ENCODE results near the gene LENG1. TPM values are rescaled to one million over a fixed set of nuclear protein-coding genes. Genes with fewer than 3 reads are reported as not detected.

Gene LENG1
- total RNA-seq, 1 donor from 2014 or later, result 2.7 TPM

DNA sequence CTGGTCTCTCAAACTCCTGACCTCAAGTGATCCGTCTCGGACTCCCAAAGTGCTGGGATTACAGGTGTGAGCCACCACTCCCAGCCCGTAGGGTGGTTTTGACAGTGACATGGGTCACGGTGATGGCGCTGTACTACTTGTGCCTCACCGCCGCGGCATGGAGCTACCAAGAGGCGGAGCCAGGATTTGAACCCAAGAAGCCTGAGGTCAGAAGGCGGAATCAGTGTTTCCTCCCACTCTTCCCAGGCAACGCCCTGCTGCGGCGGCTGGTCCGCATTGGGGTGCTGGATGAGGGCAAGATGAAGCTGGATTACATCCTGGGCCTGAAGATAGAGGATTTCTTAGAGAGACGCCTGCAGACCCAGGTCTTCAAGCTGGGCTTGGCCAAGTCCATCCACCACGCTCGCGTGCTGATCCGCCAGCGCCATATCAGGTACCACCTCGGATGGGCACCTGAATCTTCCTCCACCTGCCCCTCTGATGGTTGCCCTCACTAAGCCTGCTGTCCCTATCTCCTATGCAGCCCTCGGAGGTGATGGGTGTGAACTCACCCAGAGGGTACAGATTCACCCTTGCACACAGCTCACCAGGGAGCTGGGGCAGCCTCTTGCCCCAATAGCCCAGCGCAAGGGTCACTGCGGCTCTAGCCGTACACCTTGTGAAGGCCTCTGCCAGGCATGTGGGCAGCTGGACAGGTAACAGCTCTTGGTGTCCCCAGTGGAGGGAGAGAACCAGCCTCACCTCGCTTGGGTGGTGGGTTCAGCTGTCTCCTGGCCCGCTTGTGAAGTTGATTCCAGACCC, 46.7 kb upstream of the LENG1 start:
- peak in 1 of 2 donors; percentile 66 for DNase-seq (ENCODE audit: low spot score in 2 of 2)
- Histone ChIP-seq H3K4me1 (peaks cover 14 to 36% of the 10 kb centered on the region in 2 donors), H3K4me3 (no peak overlapping the region), H3K27me3 (no peaks in the 10 kb centered on the region), H3K9me3 (no peaks in the 10 kb centered on the region), H3K27ac (peak overlapping the region; percentile 37 to 64), H3K36me3 (peaks cover 51 to 61% of the 10 kb centered on the region in 2 donors)
- intact Hi-C loops (cut with DNase I), result no loop called here
- TF ChIP-seq, protein P1, sequence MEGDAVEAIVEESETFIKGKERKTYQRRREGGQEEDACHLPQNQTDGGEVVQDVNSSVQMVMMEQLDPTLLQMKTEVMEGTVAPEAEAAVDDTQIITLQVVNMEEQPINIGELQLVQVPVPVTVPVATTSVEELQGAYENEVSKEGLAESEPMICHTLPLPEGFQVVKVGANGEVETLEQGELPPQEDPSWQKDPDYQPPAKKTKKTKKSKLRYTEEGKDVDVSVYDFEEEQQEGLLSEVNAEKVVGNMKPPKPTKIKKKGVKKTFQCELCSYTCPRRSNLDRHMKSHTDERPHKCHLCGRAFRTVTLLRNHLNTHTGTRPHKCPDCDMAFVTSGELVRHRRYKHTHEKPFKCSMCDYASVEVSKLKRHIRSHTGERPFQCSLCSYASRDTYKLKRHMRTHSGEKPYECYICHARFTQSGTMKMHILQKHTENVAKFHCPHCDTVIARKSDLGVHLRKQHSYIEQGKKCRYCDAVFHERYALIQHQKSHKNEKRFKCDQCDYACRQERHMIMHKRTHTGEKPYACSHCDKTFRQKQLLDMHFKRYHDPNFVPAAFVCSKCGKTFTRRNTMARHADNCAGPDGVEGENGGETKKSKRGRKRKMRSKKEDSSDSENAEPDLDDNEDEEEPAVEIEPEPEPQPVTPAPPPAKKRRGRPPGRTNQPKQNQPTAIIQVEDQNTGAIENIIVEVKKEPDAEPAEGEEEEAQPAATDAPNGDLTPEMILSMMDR (IDR thresholded peaks at IDR 0.05), result no peak

DNA sequence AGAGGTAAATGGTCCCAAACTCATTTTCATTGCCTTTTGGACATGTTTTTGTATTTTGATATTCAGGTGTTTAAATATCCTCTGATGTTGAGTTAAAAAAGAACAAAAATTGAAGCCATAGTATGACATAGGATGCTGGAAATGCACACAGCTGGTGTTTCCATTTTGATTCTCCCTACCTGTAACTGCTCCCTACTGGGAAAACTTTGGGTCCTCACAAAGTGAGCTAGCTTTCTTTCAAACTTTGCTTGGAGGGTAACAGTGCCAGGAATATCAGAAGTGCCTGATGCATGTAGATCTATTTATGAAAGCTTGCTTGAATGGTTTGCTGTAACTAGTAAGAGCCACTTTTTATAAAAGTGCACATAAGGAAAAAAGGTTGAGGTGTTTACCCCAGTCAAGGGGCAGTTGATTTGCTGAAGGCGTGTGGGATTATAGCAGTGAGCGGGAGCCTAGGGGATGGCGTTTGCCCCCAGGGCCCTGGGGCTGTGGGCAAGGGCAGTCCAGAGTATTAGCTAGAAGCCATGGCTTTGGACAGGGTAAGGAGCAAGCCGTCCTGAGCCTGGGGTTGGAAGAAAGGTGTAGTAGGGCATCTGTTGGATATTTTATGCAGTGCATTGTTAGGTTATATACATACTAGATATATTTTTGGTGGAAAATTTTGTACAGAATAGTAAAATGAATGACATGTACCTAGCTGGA, 45.4 kb upstream of the LENG1 start:
- intact Hi-C loops (cut with DNase I), result loop anchor here (2.0 to 5.0 kb wide), 3 partner anchors 26 to 912 kb away; partner anchors contain the start of gene PPP1R12C
- no peak for DNase-seq (ENCODE audit: low spot score in 2 of 2)
- no peak overlapping the region for H3K4me3 ChIP-seq
- no peaks in the 10 kb centered on the region for H3K27me3 ChIP-seq
- peaks cover 51 to 61% of the 10 kb centered on the region in 2 donors for H3K36me3 ChIP-seq
- no peaks in the 10 kb centered on the region for H3K9me3 ChIP-seq
- peaks cover 14 to 31% of the 10 kb centered on the region in 2 donors for H3K4me1 ChIP-seq
- no peak overlapping the region for H3K27ac ChIP-seq
- TF ChIP-seq, protein P1 (IDR thresholded peaks at IDR 0.05), result no peak

DNA sequence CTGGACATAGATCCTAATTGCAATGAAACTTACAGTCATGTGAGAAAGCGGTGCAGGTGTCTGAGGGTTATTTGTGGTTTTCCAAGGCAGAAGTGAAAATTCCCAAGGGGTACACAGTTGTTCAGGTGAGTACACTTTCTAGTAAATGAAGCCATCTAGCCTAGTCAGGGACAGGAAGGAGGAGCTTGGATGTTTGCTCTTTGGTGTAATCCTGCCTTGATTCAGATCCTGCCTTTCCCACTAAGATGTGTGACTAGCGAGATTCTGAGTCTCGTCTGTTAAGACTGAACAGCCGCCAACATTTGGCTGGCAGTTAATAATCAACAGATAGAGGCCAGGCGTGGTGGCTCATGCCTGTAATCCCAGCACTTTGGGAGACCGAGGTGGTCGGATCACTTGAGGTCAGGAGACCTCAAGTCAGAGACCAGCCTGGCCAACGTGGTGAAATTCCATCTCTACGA, 43.7 kb upstream of the LENG1 start:
- no peak for DNase-seq (ENCODE audit: low spot score in 2 of 2)
- H3K27me3 ChIP-seq, result no peaks in the 10 kb centered on the region
- no peak overlapping the region for H3K27ac ChIP-seq
- H3K36me3 ChIP-seq, result peaks cover 51 to 59% of the 10 kb centered on the region in 2 donors
- H3K9me3 ChIP-seq, result no peaks in the 10 kb centered on the region
- no peak overlapping the region for H3K4me3 ChIP-seq
- peaks cover 6 to 23% of the 10 kb centered on the region in 2 donors for H3K4me1 ChIP-seq
- TF ChIP-seq, protein P1 (IDR thresholded peaks at IDR 0.05), result no peak
- intact Hi-C loops (cut with DNase I), result loop anchor here (5.0 kb wide), 2 partner anchors 326 to 914 kb away; partner anchors contain the start of gene PPP1R12C

DNA sequence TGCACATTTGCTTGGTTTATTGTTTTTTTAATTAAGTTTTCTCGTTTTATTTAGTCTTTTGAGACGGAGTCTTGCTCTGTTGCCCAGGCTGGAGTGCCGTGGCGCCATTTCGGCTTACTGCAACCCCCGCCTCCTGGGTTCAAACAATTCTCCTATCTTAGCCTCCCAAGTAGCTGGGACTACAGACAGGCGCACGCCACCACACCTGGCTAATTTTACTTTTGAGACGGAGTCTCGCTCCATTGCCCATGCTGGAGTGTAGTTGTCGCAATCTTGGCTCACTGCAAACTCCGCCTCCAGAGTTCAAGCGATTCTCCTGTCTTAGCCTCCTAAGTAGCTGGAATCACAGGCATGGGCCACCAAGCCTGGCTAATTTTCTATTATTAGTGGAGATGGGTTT, 42.5 kb upstream of the LENG1 start:
- peaks cover 39 to 47% of the 10 kb centered on the region in 2 donors for H3K36me3 ChIP-seq
- no peaks in the 10 kb centered on the region for H3K9me3 ChIP-seq
- peaks cover 6 to 23% of the 10 kb centered on the region in 2 donors for H3K4me1 ChIP-seq
- peak overlapping the region; percentile 63 to 76 for H3K4me3 ChIP-seq
- DNase-seq (ENCODE audit: low spot score in 2 of 2), result no peak
- H3K27ac ChIP-seq, result no peak overlapping the region
- TF ChIP-seq, protein P1 (IDR thresholded peaks at IDR 0.05), result no peak
- intact Hi-C loops (cut with DNase I), result loop anchor here (2.0 to 5.0 kb wide), 3 partner anchors 41 to 915 kb away; partner anchors contain the start of gene PPP1R12C
- H3K27me3 ChIP-seq, result no peaks in the 10 kb centered on the region

DNA sequence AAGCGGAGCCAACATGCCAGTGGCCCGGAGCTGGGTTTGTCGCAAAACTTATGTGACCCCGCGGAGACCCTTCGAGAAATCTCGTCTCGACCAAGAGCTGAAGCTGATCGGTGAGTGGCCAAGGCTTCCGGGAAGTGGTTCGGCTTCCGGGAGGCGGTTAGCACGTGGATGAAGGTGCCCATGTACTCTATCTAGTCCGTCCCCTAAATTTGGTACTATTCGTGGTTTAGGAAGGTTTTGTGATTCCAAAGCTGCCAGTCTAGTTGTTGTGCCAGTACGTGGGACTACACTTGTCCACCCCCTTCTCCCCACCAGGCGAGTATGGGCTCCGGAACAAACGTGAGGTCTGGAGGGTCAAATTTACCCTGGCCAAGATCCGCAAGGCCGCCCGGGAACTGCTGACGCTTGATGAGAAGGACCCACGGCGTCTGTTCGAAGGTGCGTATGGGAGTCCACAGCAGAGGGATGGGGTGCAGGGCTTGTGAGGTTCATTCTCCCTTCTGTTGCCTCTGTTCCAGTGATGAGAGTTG, 41.7 kb upstream of the LENG1 start:
- no peaks in the 10 kb centered on the region for H3K9me3 ChIP-seq
- H3K4me1 ChIP-seq, result peaks cover 6 to 23% of the 10 kb centered on the region in 2 donors
- intact Hi-C loops (cut with DNase I), result loop anchor here (2.0 to 5.0 kb wide), 3 partner anchors 40 to 916 kb away; partner anchors contain the start of gene PPP1R12C
- H3K27ac ChIP-seq, result peak overlapping the region; percentile 91 to 94
- DNase-seq (ENCODE audit: low spot score in 2 of 2), result no peak
- peaks cover 31 to 40% of the 10 kb centered on the region in 2 donors for H3K36me3 ChIP-seq
- peak overlapping the region; percentile 63 to 76 for H3K4me3 ChIP-seq
- TF ChIP-seq, protein P1 (IDR thresholded peaks at IDR 0.05), result peak in 1 of 3 experiments; percentile 14
- no peaks in the 10 kb centered on the region for H3K27me3 ChIP-seq

Data from ascending aorta (tissue), 2 donors.